ENCODE data around the gene COL19A1. TPM values are rescaled to one million over a fixed set of nuclear protein-coding genes. Genes with fewer than 3 reads are reported as not detected.

COL19A1 gene
- total RNA-seq, 2 experiments from 2014 or later, result 0.03 TPM; not detected in 1

DNA sequence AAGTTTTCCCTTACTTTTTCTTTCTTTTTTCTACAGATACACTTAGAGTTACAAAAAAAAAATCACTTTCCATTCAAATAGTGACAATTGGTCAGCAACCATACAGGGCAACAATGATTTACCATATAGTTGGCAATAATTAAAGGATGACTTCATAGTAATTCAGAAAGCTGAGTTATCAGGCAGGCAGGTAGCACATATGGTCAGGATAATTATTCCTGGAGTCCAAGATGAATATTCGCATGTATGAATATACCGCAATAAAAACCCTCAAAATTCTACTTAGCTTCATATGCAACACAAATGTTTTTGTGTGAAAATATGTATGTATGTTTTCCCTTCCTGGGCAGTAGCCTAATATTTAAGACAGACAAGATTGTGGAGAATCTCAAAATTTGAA, 34.5 kb downstream of the COL19A1 start:
- no peaks in the 10 kb centered on the region for H3K9me2 ChIP-seq (ENCODE audit: insufficient read depth, low read length)
- intact Hi-C loops (cut with micrococcal nuclease; ENCODE audit: unreplicated experiment), result no loop called here
- CTCF ChIA-PET (ENCODE audit: unreplicated experiment), result no interaction called here
- H4K20me1 ChIP-seq (ENCODE audit: insufficient read depth, low read length), result no peaks in the 10 kb centered on the region
- no TSS peak for BruUV-seq (replicated peaks)
- DNase-seq (ENCODE audit: low spot score), result no peak
- H3K27ac ChIP-seq (ENCODE audit: low read depth, low read length, poor library complexity, severe bottlenecking), result no peak overlapping the region
- POLR2A ChIA-PET, result interaction anchor here (1.4 kb wide), 1 partner anchor 16 kb away, joined by 9 read pairs; no protein-coding TSS in a partner anchor
- H3K36me3 ChIP-seq (ENCODE audit: insufficient read depth, low read length), result no peaks in the 10 kb centered on the region
- no peak overlapping the region for H3K4me2 ChIP-seq (ENCODE audit: low read length)
- no peaks in the 10 kb centered on the region for H3K79me2 ChIP-seq (ENCODE audit: insufficient read depth, low read depth, low read length)
- H3K4me3 ChIP-seq (ENCODE audit: low read depth, low read length, poor library complexity, severe bottlenecking), result no peak overlapping the region
- TF ChIP-seq EZH2phosphoT487 (IDR thresholded peaks at IDR 0.05; ENCODE audit: borderline replicate concordance, low read depth, low read length), result no peak
- TF ChIP-seq, protein P1, sequence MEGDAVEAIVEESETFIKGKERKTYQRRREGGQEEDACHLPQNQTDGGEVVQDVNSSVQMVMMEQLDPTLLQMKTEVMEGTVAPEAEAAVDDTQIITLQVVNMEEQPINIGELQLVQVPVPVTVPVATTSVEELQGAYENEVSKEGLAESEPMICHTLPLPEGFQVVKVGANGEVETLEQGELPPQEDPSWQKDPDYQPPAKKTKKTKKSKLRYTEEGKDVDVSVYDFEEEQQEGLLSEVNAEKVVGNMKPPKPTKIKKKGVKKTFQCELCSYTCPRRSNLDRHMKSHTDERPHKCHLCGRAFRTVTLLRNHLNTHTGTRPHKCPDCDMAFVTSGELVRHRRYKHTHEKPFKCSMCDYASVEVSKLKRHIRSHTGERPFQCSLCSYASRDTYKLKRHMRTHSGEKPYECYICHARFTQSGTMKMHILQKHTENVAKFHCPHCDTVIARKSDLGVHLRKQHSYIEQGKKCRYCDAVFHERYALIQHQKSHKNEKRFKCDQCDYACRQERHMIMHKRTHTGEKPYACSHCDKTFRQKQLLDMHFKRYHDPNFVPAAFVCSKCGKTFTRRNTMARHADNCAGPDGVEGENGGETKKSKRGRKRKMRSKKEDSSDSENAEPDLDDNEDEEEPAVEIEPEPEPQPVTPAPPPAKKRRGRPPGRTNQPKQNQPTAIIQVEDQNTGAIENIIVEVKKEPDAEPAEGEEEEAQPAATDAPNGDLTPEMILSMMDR (conservative IDR thresholded peaks at IDR 0.05; ENCODE audit: low read length), result no peak
- no peak overlapping the region for H2AFZ ChIP-seq (ENCODE audit: low read length)
- no peaks in the 10 kb centered on the region for H3K9me3 ChIP-seq (ENCODE audit: low read length)
- H3K4me1 ChIP-seq (ENCODE audit: insufficient read depth, low read length, poor library complexity, severe bottlenecking), result no peaks in the 10 kb centered on the region

DNA sequence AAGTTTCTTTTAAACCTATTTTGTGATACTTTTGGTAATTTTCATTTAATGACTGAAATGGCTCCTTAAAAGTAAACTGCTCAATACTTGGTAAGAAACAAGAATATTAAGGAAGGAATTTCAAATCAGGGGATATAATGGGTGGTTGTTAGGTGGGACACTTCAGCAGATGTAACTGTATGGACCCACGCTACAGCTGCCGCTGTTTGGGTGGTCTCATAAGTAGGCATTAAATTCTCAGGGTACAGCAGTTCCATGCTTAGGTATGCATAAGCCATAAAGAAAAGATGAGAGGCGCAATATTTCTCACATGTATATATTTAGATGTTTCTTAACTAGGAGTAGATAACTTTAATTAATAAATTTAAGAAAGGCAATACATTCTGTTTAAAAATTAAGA, 35.0 kb downstream of the COL19A1 start:
- Histone ChIP-seq H3K9me3 (ENCODE audit: low read length) (no peaks in the 10 kb centered on the region), H3K36me3 (ENCODE audit: insufficient read depth, low read length) (no peaks in the 10 kb centered on the region), H3K4me1 (ENCODE audit: insufficient read depth, low read length, poor library complexity, severe bottlenecking) (no peaks in the 10 kb centered on the region), H4K20me1 (ENCODE audit: insufficient read depth, low read length) (no peaks in the 10 kb centered on the region), H2AFZ (ENCODE audit: low read length) (no peak overlapping the region), H3K79me2 (ENCODE audit: insufficient read depth, low read depth, low read length) (no peaks in the 10 kb centered on the region), H3K4me2 (ENCODE audit: low read length) (no peak overlapping the region), H3K27ac (ENCODE audit: low read depth, low read length, poor library complexity, severe bottlenecking) (no peak overlapping the region), H3K4me3 (ENCODE audit: low read depth, low read length, poor library complexity, severe bottlenecking) (no peak overlapping the region), H3K9me2 (ENCODE audit: insufficient read depth, low read length) (no peaks in the 10 kb centered on the region)
- CTCF ChIA-PET (ENCODE audit: unreplicated experiment), result no interaction called here
- no peak for DNase-seq (ENCODE audit: low spot score)
- TF ChIP-seq, protein P1 (conservative IDR thresholded peaks at IDR 0.05; ENCODE audit: low read length), result no peak
- no peak for TF ChIP-seq EZH2phosphoT487 (IDR thresholded peaks at IDR 0.05; ENCODE audit: borderline replicate concordance, low read depth, low read length)
- POLR2A ChIA-PET, result interaction anchor here (1.4 kb wide), 1 partner anchor 16 kb away, joined by 9 read pairs; no protein-coding TSS in a partner anchor
- intact Hi-C loops (cut with micrococcal nuclease; ENCODE audit: unreplicated experiment), result no loop called here
- BruUV-seq (replicated peaks), result no TSS peak

GRCh38 chr6:69907981-69908498, 41.7 kb downstream of the COL19A1 start:
- CTCF ChIA-PET (ENCODE audit: unreplicated experiment), result no interaction called here
- no peak overlapping the region for H3K4me3 ChIP-seq (ENCODE audit: low read depth, low read length, poor library complexity, severe bottlenecking)

More at GRCh38 chr6:69907981-69908498, 41.7 kb downstream of the COL19A1 start:
- no peaks in the 10 kb centered on the region for H4K20me1 ChIP-seq (ENCODE audit: insufficient read depth, low read length)
- H3K27ac ChIP-seq (ENCODE audit: low read depth, low read length, poor library complexity, severe bottlenecking), result no peak overlapping the region
- no TSS peak for BruUV-seq (replicated peaks)
- no peaks in the 10 kb centered on the region for H3K9me2 ChIP-seq (ENCODE audit: insufficient read depth, low read length)
- H3K36me3 ChIP-seq (ENCODE audit: insufficient read depth, low read length), result no peaks in the 10 kb centered on the region
- POLR2A ChIA-PET, result no interaction called here
- DNase-seq (ENCODE audit: low spot score), result no peak
- no peaks in the 10 kb centered on the region for H3K4me1 ChIP-seq (ENCODE audit: insufficient read depth, low read length, poor library complexity, severe bottlenecking)
- no peak overlapping the region for H2AFZ ChIP-seq (ENCODE audit: low read length)
- intact Hi-C loops (cut with micrococcal nuclease; ENCODE audit: unreplicated experiment), result no loop called here
- no peaks in the 10 kb centered on the region for H3K79me2 ChIP-seq (ENCODE audit: insufficient read depth, low read depth, low read length)
- TF ChIP-seq EZH2phosphoT487 (IDR thresholded peaks at IDR 0.05; ENCODE audit: borderline replicate concordance, low read depth, low read length), result no peak
- TF ChIP-seq, protein P1 (conservative IDR thresholded peaks at IDR 0.05; ENCODE audit: low read length), result no peak
- H3K9me3 ChIP-seq (ENCODE audit: low read length), result no peaks in the 10 kb centered on the region
- H3K4me2 ChIP-seq (ENCODE audit: low read length), result no peak overlapping the region
